Esophagus squamous epithelium (tissue), 4 donors: ENCODE data around the gene KCNN3.

Source experiments
- CTCF ChIP-seq, 6 experiments: fragments of 450-650 bp in 4 of 6; fragments of 200-600 bp in 2 of 6; sonication (generic) in 2 of 6; IDR thresholded peaks; one replicate each; pipeline ENCODE4 v1.5.1; 2016 to 2019; ENCODE audit warnings: antibody characterized with exemption in 6 of 6, mild to moderate bottlenecking in 4 of 6, moderate library complexity in 4 of 6
- POLR2A ChIP-seq, 4 donors: fragments of 450-650 bp; IDR thresholded peaks; one replicate each; pipeline ENCODE4 v1.6.1; 2017; ENCODE audit warnings: antibody characterized with exemption in 4 of 4, mild to moderate bottlenecking in 4 of 4, moderate library complexity in 3 of 4

- TF ChIP-seq CTCF (IDR thresholded peaks at IDR 0.05): no peak
- no peak for TF ChIP-seq POLR2A (IDR thresholded peaks at IDR 0.05)
Observed at GRCh38 chr1:154742606-154743005, 127.5 kb downstream of the KCNN3 start.
